OCI-LY7 (cell line): ENCODE results near the gene KCNQ5.

Source experiments
- CTCF ChIP-seq: fragments of 200-600 bp; sonication (generic); conservative IDR thresholded peaks from 2 replicates; pipeline ENCODE4 v1.5.1; 2014; ENCODE audit warnings: mild to moderate bottlenecking, antibody characterized with exemption, low read length, moderate library complexity, mixed read lengths
- EZH2phosphoT487 ChIP-seq: fragments of 200-600 bp; sonication (generic); IDR thresholded peaks from 2 replicates; pipeline ENCODE4 v1.6.1; 2018; ENCODE audit warnings: low read depth, borderline replicate concordance, mild to moderate bottlenecking, mixed run types, antibody characterized with exemption, low read length, moderate library complexity, mixed read lengths

DNA sequence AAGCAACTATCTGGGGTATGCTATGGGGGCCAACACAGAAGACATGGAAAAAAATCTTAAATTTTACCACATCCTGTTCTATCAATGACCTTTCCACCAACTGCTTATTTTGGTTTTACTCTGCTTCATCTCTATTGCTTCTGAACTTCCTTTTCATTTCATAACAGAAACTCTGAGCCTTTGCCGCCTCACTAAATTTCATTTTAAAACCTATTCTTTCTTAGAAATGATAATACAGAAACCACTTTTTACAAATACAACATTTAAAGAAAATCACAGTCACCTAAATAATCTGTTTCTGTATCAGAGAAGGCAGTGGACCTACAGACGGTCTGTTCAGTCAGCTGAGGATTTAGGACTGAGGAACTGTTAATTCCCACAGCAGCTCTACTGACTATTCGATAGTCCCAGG is 117.5 kb downstream of the KCNQ5 start:
- TF ChIP-seq CTCF, result no peak
- no peak for TF ChIP-seq EZH2phosphoT487
